ENCODE measurements around the gene ACAP2. TPM values are rescaled to one million over a fixed set of nuclear protein-coding genes. Genes with fewer than 3 reads are reported as not detected.
A peak's percentile ranks its signal among the peaks of the same experiment; 100 is the strongest.

The ACAP2 gene
- total RNA-seq, 1 donor, result 92.3 TPM

GRCh38 chr3:195425849-195426248, 17.0 kb downstream of the ACAP2 start:
- TF ChIP-seq CTCF (IDR thresholded peaks at IDR 0.05; ENCODE audit: insufficient read depth, low read length), result no peak
- DNase-seq (ENCODE audit: low read depth), result no peak
- H3K4me3 ChIP-seq (ENCODE audit: low read depth, low read length), result no peak overlapping the region

GRCh38 chr3:195423818-195424217, 19.0 kb downstream of the ACAP2 start:
- no peak for DNase-seq (ENCODE audit: low read depth)
- no peak overlapping the region for H3K4me3 ChIP-seq (ENCODE audit: low read depth, low read length)
- no peak for TF ChIP-seq CTCF (IDR thresholded peaks at IDR 0.05; ENCODE audit: insufficient read depth, low read length)

GRCh38 chr3:195421400-195421799, 21.4 kb downstream of the ACAP2 start:
- peak; percentile 38 for DNase-seq (ENCODE audit: low read depth)
- no peak overlapping the region for H3K4me3 ChIP-seq (ENCODE audit: low read depth, low read length)
- TF ChIP-seq CTCF (IDR thresholded peaks at IDR 0.05; ENCODE audit: insufficient read depth, low read length), result no peak

GRCh38 chr3:195416795-195417194, 26.0 kb downstream of the ACAP2 start:
- H3K4me3 ChIP-seq (ENCODE audit: low read depth, low read length), result no peak overlapping the region
- DNase-seq (ENCODE audit: low read depth), result no peak
- TF ChIP-seq CTCF (IDR thresholded peaks at IDR 0.05; ENCODE audit: insufficient read depth, low read length), result no peak

GRCh38 chr3:195411836-195412235, 31.0 kb downstream of the ACAP2 start:
- TF ChIP-seq CTCF (IDR thresholded peaks at IDR 0.05; ENCODE audit: insufficient read depth, low read length), result no peak
- H3K4me3 ChIP-seq (ENCODE audit: low read depth, low read length), result no peak overlapping the region
- peak; percentile 85 for DNase-seq (ENCODE audit: low read depth)

GRCh38 chr3:195410546-195410945, 32.3 kb downstream of the ACAP2 start:
- no peak overlapping the region for H3K4me3 ChIP-seq (ENCODE audit: low read depth, low read length)
- no peak for TF ChIP-seq CTCF (IDR thresholded peaks at IDR 0.05; ENCODE audit: insufficient read depth, low read length)
- no peak for DNase-seq (ENCODE audit: low read depth)
